ENCODE data around the gene NUP155.
"Not testable (repeated sequence)": the region's sequence is repeated elsewhere in the genome, so short reads cannot be mapped to it uniquely, and the experiment has no call there.

The NUP155 gene

DNA sequence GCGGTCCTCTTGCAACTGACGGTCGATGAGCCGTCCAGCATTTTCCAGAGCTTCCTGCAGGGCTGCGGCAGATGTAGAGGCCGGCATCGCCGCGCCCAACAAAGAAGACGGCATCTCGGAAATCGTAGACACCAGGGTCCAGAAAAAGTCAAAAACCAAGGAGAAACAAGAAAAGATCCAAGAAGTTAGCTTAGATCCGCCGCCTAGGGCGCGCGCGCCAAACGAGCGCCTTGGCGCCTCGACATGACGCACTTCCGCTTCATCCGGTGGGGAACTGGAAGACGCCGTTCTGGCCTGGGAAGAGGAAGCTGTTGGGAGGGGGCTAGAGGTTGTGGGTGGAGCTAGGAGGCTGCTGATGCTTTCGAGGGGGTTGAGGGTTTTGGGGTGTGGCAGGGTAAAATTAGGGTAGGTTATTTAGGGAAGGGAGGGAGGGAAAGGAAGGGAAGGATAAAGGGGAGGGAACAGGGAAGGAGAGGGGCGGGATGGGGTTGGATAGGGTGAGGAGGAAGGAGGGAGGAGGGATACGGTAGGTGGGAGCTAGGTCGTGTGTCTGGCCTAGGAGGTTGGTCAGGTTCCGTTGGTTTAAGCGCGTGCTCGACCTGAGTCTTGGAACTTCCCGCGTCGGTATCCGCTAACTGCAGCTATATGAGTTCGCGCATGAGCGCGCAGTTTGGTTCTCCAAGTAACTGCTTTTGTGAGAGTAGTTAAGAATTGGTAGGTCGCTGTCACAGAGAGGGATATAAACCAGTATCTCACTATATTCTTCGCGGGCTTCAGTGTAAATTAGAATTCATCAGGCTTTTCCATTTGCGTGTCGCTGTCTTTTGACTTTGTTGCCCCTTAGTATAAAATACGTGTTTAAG is at the start of gene NUP155:
Gene NUP155, minus strand, starts transcription at position 243 of the 863 bp plus-strand sequence. Its CDS starts 129 bp downstream, at position 114.
- peak; percentile 98 for DNase-seq (ENCODE audit: low read depth)

DNA sequence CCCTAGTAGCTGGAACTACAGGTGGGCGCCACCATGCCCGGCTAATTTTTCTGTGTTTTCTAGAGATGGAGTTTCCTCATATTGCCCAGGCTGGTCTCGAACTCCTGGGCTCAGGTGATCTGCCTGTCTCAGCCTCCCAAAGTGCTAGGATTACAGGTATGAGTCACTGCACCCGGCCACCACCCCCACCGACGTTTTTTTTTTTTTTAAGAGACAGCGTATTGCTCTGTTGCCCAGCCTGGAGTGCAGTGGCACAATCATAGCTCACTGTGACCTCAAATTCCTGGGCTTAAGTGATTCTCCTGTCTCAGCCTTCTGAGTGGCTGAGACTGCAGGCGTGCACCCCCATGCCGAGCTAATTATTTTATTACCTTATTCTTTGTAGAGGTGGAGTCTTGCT is 46.4 kb upstream of the NUP155 start:
- no peak for DNase-seq (ENCODE audit: low read depth)

DNA sequence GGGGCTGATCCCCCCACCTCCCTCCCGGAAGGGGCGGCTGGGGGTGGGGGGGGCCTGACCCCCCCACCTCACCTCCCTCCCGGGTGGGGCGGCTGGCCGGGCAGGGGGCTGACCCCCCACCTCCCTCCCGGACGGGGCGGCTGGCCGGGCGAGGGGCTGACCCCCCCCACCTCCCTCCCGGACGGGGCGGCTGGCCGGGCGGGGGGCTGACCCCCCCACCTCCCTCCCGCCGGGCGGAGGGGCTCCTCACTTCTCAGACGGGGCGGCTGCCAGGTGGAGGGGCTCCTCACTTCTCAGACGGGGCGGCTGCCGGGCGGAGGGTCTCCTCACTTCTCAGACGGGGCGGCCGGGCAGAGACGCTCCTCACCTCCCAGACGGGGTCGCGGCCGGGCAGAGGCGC is 44.5 kb upstream of the NUP155 start:
- not testable (repeated sequence) for DNase-seq (ENCODE audit: low read depth)

DNA sequence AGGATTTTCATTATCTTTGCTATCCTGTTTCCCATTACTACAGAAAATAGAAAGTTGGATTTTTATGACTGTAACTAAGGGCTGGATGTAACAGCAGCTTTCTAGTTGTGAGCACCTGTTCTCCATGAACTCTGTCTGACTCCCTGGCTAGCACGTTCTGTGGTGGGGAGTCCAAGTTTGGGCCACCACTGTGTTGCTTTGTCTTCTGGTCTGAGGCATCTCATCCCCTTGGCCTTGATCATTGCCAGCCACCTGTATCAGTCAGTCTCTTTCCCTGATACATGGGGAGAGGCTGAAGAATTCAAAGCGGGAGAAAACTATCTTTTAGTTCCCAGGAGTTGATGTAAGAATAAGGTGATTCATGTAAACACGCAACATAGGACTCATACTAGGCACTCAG is 41.6 kb upstream of the NUP155 start:
- DNase-seq (ENCODE audit: low read depth), result no peak

DNA sequence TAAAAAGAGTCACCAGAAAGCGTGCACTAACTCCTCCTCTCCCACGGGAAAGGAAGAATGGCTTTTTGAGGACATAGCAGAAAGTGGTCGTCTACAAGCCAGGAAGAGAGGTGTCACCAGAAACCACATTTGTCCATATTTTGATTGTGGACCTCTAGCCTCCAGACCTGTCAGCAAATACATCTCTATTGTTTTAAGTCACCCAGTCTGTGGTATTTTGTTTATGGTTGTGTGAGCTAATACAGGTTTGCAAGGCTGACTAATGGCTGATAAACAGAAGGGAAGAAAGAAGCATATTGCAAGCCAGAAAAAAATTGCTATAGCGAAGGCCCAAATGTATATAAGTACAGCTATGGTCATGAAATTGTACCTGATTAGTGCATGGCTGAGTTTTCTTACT is 29.6 kb upstream of the NUP155 start:
- DNase-seq (ENCODE audit: low read depth), result no peak

DNA sequence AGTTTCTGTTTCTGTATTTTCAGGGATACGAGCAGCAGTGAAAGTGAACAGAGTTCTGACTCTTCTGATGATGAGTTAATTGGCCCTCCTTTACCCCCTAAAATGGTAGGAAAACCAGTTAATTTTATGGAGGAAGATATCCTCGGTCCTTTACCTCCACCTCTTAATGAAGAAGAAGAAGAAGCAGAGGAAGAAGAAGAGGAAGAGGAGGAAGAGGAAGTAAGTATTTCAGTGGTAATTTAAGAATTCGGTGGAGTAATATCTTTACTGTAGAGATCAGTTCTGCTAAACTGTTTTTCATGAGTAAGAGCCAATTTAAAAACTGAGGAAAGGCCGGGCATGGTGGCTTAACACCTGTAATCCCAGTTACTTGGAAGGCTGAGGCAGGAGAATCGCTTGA is 25.4 kb upstream of the NUP155 start:
- no peak for DNase-seq (ENCODE audit: low read depth)

DNA sequence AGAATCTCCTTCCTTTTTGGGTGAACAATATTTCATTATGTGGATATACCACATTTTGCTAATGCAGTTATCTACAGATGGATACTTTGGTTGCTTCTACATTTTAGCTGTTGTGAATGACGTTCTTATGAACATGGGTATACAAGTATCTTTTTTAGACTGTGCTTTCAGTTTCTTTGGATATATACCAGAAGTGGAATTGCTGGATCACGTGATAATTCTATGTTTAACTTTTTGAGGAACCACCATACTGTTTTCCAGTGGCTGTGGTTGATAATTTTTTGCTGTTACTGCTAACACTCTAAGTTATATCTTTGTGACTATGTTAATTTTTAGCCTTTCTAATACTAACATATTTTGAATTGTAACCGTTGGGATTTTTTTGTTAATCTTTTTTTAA is 20.7 kb upstream of the NUP155 start:
- no peak for DNase-seq (ENCODE audit: low read depth)

DNA sequence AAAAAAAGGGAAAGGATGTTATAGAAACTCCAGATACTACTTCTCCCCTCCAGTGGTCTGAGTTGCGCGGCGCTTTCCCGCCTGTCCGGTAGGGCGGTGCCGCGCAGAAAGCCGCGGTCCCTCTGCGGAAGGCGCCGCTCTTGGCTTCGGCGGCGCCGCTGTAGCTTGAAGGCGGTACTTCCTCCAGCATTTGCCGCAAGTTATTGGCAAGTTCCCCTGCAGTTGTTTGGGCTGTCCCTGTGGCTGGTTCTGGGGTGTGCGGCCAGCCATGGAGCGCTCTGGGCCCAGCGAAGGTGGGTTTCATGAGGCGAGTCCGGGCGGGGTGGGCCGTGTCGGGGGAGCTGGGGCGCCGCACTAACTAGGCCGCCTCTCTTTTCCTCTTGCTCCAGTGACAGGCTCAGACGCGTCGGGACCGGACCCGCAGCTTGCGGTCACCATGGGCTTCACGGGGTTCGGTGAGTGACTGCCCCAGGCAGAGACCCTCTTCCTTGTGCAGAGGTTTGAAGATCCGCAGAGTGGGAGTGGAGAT is 8.3 kb upstream of the NUP155 start, which contains the start of gene WDR70:
Gene WDR70, plus strand, starts transcription at position 219 of the 529 bp plus-strand sequence. Its CDS starts 50 bp downstream, at position 269.
- peak; percentile 73 for DNase-seq (ENCODE audit: low read depth)

DNA sequence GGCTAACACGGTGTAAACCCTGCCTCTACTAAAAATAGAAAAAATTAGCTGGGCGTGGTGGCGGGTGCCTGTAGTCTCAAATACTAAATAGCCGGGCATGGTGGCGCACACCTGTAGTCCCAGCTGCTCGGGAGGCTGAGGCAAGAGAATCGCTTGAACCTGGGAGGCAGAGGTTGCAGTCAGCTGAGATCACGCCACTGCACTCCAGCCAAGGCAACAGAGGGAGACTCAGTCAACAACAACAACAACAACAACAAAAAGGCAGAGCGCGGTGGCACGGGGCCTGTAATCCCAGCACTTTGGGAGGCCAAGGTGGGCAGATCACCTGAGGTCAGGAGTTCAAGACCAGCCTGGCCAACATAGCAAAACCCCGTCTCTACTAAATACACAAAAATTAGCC is 7.2 kb upstream of the NUP155 start:
- DNase-seq (ENCODE audit: low read depth), result not testable (repeated sequence)

DNA sequence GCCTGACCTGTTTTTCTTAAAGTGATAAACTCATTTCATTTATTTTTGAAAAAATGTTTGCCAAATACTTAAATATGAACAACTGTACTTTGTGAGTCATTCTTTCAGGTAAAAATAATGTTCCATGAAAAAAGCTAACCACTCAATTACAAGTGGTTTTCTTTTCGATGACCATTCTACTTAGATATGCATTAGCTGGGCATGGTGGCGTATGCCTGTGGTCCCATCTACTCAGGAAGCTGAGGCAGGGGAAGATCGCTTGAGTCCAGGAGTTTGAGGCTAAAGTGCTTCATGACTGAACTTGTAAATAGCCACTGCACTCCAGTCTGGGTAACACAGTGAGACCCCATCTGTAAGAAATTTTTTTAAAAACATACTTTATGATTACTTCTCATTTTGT is 4.2 kb upstream of the NUP155 start:
- no peak for DNase-seq (ENCODE audit: low read depth)

DNA sequence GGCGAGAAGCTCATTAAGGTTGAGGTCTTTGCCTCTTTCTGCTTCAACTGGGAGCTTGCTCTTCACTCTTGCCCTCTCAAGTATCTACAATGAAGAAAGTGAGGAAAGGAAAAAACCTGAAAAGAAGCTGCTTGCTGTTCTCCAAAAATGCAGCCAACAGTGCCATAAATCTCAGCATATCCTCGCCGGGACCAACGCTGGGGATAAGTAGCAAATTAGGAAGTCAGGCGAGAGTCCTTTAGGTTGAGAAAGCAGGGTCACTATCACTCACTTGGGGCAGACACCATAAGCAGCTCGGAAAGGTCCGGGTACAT is 399 bp downstream of the NUP155 start:
- no peak for DNase-seq (ENCODE audit: low read depth)

DNA sequence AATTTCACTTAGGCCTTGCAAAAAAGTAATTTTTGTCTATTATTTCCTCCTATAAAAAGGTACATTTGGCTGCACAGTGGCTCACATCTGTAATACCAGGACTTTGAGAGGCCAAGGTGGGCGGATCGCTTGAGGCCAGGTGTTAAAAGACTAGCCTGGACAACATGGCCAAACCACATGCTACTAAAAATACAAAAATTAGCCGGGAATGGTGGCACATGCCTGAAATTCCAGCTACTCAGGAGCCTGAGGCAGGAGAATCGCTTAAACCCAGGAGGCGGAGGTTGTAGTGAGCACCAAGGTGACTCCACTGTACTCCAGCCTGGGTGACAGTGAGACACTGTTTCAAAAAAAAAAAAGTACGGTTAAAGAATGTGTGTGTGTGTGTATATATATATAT is 15.7 kb downstream of the NUP155 start:
- no peak for DNase-seq (ENCODE audit: low read depth)

DNA sequence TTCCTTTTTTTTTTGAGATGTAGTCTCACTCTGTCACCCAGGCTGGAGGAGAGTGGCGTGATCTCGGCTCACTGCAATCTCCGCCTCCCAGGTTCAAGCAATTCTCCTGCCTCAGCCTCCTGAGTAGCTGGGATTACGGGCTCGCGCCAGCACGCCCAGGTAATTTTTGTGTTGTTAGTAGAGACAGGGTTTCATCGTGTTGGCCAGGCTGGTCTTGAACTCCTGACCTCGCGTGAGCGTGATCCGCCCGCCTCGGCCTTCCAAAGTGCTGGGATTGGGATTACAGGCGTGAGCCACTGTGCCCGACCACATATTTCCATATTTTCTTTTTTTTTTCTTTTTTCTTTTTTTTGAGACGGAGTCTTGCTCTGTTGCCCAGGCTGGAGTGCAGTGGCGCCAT is 28.2 kb downstream of the NUP155 start:
- DNase-seq (ENCODE audit: low read depth), result not testable (repeated sequence)

DNA sequence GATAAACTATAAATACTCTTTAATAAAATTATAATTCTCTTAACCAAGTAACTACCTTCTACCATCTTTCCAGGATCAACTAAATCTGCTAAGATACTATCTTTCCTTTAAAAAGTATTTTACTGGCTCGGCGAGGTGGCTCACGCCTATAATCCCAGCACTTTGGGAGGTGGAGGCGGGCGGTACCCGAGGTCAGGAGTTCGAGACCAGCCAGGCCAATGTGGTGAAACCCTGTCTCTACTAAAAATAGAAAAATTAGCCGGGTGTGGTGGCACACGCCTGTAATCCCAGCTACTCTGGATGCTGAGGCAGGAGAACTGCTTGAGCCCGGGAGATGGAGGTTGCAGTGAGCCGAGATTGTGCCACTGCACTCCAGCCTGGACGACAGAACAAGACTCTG is 36.2 kb downstream of the NUP155 start:
- not testable (repeated sequence) for DNase-seq (ENCODE audit: low read depth)

DNA sequence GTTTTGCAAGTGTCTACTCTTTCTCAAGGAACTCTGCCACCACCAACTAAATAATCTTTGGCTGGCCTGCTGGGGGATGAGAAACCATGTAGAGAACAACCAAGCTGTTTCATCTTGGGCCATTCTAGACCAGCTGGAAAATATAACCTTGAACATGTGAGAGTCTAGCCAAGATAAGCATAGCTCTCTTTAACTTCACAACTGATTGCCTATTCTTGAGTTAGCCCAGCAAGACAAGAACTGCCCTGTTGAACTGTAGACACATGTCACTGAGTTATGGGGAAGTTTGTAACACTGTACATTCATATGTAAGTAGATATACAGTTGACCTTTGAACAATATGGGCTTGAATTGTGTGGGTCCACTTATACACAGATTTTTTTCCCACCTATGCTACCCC is 44.4 kb downstream of the NUP155 start:
- no peak for DNase-seq (ENCODE audit: low read depth)

DNA sequence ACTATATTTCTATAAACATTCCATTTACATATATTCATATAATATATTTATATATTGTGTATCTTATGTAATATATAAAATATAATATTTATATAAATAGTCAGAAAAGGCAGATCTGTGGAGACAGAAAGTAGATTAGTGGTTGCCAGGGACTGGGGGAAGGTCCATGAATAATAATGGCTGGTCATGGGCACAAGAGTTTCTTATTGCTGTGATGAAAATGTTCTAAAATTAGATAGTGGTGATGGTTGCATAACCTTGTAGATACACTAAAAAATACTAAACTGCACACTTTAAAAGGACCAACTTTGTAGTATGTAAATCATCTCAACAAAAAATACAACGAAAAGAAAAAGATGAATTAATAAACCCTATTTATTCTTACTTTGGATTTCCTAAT is 47.3 kb downstream of the NUP155 start:
- no peak for DNase-seq (ENCODE audit: low read depth)

DNA sequence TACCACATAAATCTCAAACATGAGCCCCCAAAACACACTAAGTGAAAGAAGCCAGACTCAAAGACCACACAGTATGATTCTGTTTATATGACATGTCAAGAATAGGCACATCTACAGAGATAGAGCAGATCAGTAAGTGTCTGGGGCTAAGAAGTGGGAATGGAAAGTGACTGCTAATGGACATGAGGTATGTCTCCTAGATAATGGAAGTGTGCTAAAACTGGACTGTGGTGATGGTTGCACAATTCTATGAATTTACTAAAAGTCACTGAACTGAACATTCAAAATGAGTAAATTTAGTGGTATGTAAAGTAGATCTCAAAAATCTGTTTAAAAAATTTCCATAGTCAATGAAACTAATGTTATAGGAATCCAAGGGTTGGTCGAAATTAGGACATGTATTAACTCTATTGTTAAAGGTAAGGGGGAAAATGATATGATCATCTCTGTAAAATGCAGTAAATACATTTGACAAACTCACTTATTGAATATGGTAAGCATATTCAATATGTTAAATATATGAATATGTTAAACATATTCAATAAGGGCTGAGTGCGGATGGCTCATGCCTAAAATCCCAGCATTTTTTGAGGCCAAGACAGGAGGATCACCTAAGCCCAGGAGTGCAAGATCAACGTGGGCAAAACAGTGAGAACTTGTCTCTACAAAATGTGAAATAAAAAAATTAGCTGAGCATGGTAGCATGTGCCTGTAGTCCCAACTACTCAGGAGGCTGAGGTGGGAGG is 51.7 kb downstream of the NUP155 start:
- no peak for DNase-seq (ENCODE audit: low read depth)

DNA sequence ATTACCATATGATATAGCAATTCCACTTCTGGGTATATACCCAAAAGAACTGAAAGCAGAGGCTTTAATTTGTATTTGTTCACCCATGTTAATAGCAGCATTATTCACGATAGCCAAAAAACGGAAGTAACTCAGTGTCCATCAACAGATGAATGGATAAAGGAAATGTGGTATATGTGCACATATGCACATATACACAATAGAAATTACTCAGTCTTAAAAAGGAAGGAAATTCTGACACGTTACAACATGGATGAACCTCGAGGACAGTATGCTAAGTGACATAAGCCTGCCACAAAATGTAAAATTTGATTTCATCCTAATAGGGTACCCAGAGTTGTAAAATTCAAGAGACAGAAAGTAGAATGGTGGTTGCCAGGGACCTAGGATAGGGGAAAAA is 54.9 kb downstream of the NUP155 start:
- DNase-seq (ENCODE audit: low read depth), result no peak

DNA sequence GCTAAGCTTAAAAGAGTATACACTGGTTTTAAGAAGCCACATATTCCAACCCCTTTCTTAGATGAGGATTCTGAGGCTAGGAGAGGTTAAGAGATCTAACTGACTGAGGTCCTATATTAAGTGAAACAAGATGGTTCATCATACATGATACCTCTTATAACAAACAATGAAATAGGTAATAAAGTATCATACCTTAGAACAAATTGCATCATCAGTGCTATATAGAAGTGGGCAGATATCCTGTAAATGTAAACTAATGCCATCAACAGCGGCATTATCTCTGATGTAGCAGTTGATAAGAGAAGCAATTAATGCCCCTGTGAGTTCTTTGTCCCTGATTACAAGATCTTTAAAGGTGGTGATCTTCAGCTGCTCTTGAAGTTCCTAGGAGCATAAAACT is 60.5 kb downstream of the NUP155 start:
- DNase-seq (ENCODE audit: low read depth), result no peak

DNA sequence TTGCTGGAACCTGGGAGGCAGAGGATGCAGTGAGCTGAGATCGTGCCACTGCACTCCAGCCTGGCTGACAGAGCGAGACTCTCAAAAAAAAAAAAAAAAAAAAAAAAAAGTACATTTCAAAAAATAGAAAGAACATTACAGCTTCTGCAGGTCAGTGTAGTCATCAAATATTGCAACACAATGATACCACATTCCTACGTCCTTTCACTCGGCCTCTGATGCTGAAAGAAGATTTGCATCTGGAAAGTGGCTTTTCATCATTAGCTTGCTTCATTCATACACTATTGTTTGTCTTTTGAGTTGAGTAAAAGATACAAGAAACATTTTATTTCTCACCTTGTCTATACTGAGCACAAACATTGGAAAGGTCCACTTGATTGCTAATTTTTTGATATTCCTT is 62.1 kb downstream of the NUP155 start:
- DNase-seq (ENCODE audit: low read depth), result peak; percentile 23

DNA sequence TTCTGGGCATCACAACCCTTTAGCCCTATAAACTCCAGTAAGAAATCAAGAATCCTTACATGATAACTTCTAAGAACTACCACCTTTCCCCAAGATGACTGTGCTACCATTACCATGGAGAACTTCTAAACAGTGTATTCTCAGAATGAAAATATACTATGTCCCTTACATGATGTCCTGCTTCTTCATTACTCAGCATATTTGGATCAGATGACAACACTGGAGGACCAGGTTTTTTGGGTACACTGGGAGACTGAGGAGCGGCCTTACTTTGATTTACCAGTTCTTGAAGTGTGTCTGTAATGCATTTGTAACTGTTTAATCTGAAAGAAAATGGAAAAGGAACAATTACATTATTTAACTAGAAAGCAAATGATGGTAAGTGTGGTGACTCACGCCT is 66.0 kb downstream of the NUP155 start:
- DNase-seq (ENCODE audit: low read depth), result no peak

DNA sequence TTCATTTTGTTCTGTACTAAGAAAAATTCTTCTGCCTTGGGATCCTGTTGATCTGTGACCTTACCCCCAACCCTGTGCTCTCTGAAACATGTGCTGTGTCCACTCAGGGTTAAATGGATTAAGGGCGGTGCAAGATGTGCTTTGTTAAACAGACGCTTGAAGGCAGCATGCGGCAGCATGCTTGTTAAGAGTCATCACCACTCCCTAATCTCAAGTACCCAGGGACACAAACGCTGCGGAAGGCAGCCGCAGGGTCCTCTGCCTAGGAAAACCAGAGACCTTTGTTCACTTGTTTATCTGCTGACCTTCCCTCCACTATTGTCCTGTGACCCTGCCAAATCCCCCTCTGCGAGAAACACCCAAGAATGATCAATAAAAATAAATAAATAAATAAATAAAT is 74.6 kb downstream of the NUP155 start:
- DNase-seq (ENCODE audit: low read depth), result not testable (repeated sequence)

DNA sequence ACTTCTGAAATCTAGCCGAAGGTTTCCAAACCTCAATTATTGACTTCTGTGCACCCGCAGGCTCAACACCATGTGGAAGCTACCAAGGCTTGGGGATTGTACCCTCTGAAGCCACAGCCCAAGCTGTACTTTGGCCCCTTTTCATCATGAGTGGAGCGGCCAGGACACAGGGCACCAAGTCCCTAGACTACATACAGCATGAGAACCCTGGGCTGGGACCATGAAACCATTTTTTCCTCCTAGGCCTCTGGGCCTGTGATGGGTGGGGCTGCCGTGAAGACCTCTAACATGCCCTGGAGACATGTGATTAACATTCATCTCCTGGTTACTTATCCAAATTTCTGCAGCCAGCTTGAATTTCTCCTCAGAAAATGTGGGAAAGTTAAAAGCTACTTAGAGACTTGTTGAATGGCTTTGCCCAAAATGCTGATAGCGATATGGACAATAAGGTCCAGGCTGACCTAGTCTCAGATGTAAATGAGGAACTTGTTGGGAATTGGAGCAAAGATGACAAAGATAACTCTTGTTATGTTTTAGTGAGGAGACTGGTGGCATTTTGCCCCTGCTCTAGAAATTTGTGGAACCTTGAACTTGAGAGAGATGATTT is 87.6 kb downstream of the NUP155 start:
- DNase-seq (ENCODE audit: low read depth), result no peak

Measured in HS-5 (cell line).